ENCODE measurements around the gene IL4.
"Not testable (repeated sequence)": the region's sequence is repeated elsewhere in the genome, so short reads cannot be mapped to it uniquely, and the experiment has no call there.

Gene IL4

DNA sequence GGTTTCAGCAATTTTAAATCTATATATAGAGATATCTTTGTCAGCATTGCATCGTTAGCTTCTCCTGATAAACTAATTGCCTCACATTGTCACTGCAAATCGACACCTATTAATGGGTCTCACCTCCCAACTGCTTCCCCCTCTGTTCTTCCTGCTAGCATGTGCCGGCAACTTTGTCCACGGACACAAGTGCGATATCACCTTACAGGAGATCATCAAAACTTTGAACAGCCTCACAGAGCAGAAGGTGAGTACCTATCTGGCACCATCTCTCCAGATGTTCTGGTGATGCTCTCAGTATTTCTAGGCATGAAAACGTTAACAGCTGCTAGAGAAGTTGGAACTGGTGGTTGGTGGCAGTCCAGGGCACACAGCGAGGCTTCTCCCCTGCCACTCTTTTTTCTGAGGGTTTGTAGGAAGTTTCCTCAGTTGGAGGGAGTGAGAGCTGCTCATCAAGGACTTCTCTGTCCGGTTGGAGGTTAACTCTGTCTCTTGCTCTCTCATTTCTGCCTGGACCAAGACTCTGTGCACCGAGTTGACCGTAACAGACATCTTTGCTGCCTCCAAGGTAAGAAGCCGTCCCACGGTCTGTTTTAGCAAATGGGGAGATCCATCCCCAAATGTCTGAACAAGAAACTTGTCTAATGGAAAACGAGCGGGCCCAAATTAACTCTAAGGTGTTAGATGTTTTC lies at the start of gene IL4:
TSS of gene IL4 (plus strand) at position 51 of the 692 bp plus-strand sequence. CDS start at position 113, 62 bp downstream.
- no peak for DNase-seq (ENCODE audit: low read depth in 1 of 2, low spot score in 1 of 2)

DNA sequence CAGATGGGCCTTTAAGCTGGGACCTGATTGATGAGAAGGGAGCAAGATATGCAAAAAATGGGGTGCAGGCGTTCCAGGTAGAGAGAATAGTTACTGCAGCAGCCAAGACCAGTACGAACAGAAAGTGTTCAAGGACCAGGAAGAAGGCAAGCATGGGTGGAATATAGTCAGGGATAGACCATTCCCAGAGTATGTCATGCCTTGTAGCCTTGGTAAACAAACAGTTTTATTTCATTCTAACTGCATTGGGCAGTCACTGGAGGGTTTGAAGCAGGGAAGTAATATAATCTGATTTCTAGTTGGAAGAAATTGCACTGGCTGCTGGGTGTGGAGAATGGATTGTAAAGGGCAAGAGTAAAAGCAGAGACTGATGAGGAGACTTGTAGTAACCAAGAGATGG lies 46.3 kb upstream of the IL4 start:
- no peak for DNase-seq (ENCODE audit: low read depth in 1 of 2, low spot score in 1 of 2)

DNA sequence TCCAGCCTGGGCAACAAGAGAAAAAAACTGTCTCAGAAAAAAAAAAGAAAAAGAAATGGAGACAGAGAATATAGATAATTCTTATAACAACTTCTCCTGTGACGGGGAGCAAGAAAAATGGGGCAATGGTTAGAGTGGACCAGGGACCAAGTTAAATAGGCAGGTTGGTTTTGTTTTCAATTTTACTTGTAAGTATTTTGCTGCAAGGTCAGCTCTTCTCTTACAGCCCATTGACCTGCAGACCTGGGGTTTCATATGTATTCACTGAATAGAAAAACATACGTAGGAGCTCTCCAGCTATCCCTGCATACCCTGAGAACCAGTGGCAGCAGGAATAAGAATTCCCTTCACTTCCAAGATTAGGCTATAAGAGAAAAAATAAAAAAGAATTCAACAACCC lies 45.0 kb upstream of the IL4 start:
- DNase-seq (ENCODE audit: low read depth in 1 of 2, low spot score in 1 of 2) = no peak

DNA sequence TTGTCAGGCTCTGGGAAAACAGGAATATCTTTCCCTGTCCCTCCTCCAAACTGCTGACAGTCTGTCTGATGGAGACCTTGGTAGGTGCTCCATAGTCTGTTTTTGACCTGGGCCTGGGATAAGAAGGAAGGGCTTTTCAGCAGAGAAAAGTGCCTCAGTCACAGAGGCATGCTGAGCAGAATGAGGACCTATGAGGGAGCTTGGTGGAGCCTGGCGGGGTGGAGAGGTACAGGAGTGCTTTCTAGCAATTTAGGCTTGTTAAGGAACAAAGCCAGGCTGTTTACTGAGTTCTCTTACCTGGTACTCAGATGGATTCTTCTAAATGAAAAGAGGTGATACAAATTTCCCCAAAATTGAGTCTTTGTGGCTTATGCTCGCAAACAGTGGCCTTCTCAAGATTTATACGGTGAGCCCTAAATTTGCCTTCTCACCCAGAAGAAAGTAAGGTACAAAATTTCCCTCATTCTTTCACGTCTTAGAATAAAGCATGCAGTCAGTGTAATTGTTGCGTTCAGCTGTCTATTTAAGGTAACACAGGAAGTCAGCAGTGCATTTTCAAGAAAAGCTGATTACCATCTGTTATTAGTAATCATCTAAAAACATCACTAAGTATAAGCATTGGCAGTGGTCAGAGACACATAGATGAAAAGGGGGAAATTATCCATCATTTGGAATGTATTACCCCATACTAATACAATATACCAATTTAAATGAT lies 44.4 kb upstream of the IL4 start:
- no peak for DNase-seq (ENCODE audit: low read depth in 1 of 2, low spot score in 1 of 2)

DNA sequence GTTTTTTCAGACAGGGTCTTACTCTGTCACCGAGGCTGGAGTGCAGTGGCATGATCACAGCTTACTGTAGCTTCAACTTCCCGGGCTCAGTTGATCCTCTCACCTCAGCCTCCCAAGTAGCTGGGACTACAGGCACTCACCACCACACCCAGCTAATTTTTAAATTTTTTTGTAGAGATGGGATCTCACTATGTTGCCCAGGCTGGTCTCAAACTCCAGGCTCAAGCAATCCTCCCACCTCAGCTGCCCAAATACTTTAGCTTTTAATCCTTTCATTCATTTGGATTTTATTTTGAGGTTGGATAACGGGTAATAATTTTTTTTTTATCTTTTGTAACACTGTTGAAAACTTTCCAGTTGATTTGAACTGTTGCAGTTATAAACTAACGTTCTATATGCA lies 40.2 kb upstream of the IL4 start:
- DNase-seq (ENCODE audit: low read depth in 1 of 2, low spot score in 1 of 2) = not testable (repeated sequence)

DNA sequence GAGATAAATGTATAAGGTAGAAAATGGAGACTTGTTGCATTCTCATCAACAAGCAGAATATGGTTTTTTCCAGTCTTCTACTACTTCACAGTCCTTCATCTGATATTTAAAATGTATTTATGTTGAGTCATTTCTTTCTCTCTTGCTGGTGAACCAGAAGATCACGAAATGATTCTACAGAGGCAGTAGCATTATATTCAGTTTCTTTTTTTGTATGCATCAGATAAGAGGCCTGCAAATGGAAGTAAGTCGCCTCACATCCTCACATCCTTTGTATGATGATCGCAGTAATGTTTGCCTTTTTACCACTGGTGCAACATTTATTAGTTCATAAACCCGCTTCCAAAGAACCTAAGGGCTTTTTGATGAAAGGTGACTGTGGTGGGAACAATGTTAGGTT lies 37.9 kb upstream of the IL4 start:
- DNase-seq (ENCODE audit: low read depth in 1 of 2, low spot score in 1 of 2) = no peak

DNA sequence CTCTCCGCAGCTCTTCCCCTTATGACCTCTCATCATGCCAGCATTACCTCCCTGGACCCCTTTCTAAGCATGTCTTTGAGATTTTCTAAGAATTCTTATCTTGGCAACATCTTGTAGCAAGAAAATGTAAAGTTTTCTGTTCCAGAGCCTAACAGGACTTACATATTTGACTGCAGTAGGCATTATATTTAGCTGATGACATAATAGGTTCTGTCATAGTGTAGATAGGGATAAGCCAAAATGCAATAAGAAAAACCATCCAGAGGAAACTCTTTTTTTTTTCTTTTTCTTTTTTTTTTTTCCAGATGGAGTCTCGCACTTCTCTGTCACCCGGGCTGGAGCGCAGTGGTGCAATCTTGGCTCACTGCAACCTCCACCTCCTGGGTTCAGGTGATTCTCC lies 36.5 kb upstream of the IL4 start:
- no peak for DNase-seq (ENCODE audit: low read depth in 1 of 2, low spot score in 1 of 2)

DNA sequence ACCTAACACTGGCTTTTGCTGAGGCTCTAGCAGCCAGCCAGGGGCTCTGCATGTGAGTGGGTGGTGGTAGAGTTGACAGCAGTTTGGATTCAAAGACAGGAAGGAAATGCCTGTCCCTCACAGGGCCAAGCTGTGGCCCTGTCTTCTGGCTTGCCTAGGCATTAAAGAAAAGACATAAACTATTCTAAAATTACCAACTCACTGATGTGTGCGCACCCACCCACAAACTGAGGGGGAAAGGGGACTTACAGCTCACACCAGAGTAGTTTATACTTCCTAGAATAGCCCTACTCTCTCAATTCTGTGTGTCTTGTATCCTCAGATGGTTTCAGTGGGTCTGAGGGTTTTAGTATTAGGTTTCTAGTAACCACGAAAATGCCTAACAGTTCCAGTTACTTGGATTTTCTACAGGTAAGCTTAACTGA lies 34.1 kb upstream of the IL4 start:
- no peak for DNase-seq (ENCODE audit: low read depth in 1 of 2, low spot score in 1 of 2)

DNA sequence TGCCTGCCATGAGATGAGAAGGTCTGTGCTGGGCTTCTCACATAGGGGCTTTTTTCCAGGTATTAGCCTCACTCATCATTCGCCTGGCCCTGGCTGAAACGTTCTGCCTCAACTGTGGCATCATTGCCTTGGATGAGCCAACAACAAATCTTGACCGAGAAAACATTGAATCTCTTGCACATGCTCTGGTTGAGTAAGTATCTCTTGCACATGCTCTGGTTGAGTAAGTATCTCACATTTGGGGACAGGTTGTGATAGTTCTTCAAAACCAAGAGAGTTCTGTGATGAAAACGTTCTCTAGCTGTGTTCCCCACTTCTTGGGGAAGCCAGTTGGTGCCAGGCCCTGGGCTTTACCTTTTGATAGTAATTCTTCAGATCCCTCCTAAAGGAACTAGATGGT lies 33.2 kb upstream of the IL4 start:
- no peak for DNase-seq (ENCODE audit: low read depth in 1 of 2, low spot score in 1 of 2)

DNA sequence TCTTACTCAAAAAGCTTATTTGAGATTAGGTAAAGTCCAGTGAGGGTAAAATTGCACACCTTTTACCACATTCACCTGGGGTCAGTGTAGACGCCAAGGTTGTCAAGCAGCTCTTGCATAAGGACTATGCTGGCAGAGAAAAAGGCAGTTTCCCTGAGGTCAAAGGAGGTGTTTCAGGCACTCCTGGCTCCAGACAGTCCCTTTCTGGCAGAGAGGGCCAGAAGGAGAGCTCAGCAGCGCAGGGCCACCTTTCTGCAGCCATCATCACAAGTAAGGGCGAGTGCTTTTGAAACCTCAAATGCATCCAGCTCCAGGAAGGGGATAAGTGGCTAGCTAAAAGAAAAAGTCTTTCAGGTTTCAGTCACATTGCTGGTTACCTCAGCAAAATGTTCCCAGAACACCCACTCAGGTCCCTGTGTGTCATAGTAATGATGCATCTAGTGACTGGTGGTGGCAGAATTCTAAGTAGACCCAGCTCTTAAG lies 32.5 kb upstream of the IL4 start:
- no peak for DNase-seq (ENCODE audit: low read depth in 1 of 2, low spot score in 1 of 2)

DNA sequence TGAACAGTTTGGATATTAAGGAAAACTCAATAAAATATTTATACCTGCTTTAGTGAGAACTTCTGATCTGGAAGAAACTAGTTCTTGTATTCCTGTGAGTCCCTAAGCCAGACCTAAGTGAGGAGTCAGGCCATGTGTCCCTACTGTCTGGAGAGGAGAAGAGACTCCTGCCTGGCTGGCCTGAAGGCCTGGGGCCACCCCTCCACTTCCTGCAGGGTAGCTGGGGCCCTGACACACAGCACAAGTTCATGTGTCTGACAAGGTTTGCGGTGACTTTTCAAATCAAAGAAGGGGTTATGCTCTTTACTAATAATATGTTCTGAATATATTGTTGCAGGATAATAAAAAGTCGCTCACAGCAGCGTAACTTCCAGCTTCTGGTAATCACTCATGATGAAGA lies 31.9 kb upstream of the IL4 start:
- no peak for DNase-seq (ENCODE audit: low read depth in 1 of 2, low spot score in 1 of 2)

DNA sequence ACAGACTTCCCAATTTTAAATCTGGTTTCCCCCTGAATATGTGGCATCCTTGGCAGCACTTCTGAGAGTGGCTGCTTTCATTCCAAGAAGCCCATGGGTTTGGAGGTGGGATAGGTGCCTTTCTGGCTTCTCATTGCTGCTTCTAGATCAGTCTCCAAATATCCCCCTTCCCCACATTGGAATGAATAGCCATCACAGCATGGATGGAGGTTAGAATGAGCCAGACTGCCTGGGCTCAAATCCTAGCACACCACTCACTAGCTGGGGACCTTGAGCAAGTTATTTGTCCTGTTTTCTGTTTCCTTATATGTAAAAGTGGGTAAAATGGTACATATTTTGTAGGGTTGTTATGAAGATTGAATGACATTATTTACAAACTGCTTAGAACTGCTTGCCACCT lies 29.6 kb upstream of the IL4 start:
- no peak for DNase-seq (ENCODE audit: low read depth in 1 of 2, low spot score in 1 of 2)

DNA sequence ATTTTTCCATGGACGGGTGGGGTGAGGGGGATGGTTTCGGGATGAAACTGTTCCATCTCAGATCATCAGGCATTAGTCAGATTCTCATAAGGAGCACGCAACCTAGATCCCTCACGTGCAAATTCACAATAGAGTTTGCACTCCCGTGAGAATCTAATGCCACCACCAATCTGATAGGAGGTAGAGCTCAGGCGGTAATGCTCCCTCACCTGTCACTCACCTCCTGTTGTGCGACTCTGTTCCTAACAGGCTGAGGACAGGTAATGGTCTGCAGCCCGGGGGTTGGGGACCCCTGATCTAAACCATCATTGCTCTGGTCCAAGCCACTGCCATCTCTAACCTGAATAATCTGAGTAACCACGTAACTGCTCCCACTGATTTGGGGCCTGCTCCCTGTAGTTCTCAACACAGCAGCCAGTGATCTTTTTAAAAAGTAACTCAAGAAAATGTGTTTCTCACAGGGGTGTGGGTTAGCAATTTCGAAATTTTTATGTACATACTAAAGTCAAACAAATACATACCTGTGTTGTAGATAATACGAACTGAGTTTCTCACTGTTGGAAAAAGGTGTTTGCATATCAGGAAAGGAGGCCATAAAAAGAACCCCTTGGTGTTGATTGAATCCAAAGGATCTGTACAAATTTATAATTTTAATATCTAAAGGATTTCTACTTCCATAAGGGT lies 27.1 kb upstream of the IL4 start:
- DNase-seq (ENCODE audit: low read depth in 1 of 2, low spot score in 1 of 2) = no peak

DNA sequence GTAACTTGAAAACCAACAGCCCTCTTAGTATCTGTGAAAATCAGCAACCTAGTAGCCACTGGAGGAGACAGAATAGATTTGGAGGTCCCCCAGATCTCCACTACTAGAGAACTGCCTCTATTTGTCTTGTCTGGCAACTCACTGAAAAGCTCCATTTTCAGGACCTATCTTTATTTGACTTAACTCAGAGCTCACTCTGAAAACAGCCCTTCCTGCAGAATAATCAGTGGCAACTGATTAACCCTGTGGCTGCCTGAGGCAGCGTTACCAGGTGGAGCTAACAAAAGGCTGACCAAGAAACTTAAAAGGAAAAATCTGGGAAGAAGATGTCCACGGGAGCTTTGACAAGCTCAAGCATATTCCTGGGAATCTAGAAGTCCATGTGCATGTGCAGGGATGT lies 26.3 kb upstream of the IL4 start:
- no peak for DNase-seq (ENCODE audit: low read depth in 1 of 2, low spot score in 1 of 2)

DNA sequence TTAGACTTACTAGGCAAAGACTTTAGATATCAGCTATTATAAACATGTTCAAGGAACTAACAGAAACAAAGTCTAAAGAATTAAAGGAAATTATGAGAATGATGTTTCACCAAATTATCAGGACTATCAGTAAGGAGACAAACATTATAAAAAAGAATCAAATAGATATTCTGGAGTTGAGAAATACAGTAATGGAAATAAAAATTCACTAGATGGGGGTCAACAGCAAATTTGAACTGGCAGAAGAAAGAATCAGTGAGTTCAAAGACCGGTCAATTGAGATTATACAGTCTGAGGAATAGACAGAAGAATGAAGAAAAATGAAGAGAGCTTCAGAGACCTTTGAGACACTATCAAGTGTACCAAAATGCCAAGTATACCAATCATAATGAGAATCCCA lies 25.4 kb upstream of the IL4 start:
- DNase-seq (ENCODE audit: low read depth in 1 of 2, low spot score in 1 of 2) = no peak

DNA sequence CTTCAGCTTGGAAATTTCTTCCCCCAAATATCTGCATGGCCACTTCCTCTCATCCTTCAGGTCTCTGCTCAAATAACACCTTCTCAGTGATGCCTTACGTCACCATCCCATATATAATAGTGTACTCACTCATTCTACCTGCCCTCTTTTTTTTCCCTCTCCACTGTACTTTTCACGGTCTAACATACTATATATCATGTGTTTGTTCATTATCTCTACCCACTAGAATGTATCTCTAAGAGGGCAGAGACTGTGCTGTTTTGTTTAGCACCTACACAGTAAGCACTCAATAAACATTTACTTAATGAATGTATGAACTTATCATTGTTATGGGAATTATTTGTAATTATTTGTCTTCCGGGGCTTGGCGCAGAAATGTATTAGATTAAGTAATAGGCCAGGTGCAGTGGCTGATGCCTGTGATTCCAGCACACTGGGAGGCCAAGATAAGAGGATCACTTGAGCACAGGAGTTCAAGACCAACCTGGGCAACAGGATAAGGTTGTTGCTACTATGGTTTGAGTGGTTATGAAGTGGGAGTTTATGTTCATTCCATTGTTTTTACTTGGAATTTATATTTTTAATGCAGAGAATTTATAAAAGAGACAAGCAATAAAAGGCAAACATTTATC lies 21.8 kb upstream of the IL4 start:
- DNase-seq (ENCODE audit: low read depth in 1 of 2, low spot score in 1 of 2) = no peak

DNA sequence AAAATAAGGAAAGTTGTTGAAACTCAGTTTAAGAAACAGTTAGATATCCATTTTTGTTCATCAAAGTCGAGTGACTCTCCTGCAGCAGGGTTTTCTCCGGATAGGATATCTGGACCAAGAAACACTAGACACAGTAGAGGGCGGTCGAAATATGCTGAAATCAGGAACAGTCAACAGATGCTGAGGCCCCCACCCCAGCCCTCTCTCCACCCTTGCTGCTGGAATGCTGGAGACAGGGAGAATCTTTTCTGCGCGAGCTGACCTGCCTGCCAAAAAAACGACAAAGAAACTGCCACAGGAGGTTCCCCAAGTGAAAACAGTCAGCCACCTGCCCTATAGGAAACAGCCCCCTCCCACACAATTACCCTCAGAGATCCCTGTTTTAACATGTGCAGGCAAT lies 20.1 kb upstream of the IL4 start:
- no peak for DNase-seq (ENCODE audit: low read depth in 1 of 2, low spot score in 1 of 2)

DNA sequence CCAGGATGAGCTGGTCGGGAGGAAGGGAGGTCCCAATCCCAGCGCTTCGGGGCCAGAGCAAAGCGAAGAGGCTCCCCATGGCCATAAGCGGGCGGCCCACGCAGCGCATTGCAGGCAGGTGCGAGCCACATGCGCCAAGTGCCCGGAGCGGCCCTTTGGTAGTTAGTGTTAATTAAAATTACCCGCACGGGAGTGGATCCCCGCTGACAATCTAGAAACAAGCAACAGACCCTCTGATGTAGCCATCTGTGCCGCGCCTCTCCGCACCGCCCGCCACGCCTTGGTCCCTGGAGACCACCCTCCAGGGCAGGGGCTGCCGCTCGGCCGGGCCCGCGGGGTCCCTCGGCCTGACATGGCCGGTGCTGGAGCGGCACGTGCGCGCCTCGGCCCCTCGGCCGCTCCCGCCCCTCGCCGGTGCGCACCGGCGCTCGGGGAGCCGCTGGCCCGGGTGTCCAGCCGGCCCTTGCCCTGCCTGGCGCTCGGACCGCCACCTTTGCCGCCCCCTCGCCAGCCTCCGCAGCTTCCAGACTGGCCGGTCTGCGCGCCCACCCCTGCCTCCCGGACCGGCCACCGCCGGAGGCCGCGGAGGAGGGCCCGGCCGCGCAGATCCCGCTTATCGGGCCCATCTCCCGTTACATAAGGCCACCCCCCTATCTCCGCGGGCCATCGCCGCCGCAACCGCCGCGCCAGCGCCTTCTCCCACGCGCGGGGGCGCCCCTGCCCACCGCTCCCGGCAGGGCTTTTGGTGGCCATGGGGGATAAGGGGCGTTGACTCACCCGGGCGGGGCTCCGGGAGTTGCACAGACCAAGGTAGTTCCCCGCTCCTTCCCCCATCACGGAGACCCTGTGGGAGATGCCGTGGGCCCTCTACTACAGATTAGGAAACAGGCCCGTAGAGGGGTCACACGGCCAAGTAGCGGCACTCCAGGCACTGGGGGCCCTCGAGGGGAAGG lies 17.7 kb upstream of the IL4 start:
- DNase-seq (ENCODE audit: low read depth in 1 of 2, low spot score in 1 of 2) = peak in 1 of 2 donors; percentile 20

DNA sequence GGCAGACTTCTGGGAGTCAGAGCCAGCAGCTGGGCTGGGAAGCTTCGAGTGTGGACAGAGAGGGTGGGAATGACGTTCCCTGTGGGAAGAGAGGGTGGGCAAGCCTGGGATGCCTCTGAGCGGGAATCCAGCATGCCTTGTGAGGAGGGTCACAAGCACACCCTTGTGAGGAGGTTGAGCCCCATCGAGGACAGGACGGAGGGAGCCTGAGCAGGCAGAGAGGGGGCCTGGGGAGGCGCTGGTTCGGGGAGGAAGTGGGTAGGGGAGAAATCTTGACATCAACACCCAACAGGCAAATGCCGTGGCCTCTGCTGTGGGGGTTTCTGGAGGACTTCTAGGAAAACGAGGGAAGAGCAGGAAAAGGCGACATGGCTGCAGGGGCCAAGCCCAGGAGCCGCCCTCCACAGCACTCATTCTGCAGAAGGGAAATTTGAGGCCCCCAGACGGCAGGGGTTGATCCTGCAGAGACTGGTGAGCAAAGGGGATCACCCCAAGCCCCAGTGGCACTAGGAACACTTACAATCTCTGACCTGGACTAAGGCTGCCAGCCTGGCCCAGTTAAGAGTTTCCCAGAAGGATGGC lies 16.9 kb upstream of the IL4 start:
- DNase-seq (ENCODE audit: low read depth in 1 of 2, low spot score in 1 of 2) = no peak

DNA sequence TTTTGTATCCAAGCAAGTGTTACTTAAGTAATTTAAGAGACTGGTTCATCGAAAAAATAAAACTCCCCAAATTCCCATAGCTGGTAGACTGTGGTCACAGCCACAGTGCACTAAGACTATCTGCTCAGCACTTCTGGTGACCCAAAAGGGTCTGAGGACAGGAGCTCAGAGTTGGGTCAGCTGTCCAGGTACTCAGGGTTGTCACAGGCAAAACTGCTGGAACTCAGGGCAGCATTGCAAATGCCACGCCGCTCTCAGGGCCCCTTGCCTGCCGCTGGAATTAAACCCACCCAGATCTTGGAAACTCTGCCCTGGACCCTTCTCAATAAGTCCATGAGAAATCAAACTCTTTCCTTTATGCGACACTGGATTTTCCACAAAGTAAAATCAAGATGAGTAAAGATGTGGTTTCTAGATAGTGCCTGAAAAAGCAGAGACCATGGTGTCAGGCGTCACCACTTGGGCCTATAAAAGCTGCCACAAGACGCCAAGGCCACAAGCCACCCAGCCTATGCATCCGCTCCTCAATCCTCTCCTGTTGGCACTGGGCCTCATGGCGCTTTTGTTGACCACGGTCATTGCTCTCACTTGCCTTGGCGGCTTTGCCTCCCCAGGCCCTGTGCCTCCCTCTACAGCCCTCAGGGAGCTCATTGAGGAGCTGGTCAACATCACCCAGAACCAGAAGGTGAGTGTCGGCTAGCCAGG lies 16.0 kb upstream of the IL4 start, which contains the start of gene IL13:
TSS of gene IL13 (plus strand) at position 498 of the 705 bp plus-strand sequence. CDS start at position 512, 14 bp downstream.
- DNase-seq (ENCODE audit: low read depth in 1 of 2, low spot score in 1 of 2) = no peak
